Tibial artery (tissue), 4 donors: ENCODE data around the gene TIMMDC1.

ENCODE experiments used
- DNase-seq, 2 donors: peaks; one replicate each; pipeline ENCODE4 v3.0.0-alpha.2; 2019
- H3K27ac ChIP-seq, 2 donors: fragments of 200-600 bp; sonication (generic) in 1 of 2; 1 replicate in 1 of 2; 2 replicates in 1 of 2; pipeline ENCODE4 v1.5.1; 2018 to 2019; ENCODE audit warnings: mild to moderate bottlenecking in 1 of 2
- H3K27me3 ChIP-seq, 2 donors: fragments of 200-600 bp; sonication (generic) in 1 of 2; one replicate each; pipeline versions ENCODE4 v1.5.1 to v1.6.0; 2016 to 2019
- H3K36me3 ChIP-seq, 3 donors: fragments of 200-600 bp; sonication (generic) in 2 of 3; one replicate each; pipeline ENCODE4 v1.5.1; 2016 to 2019; ENCODE audit warnings: mild to moderate bottlenecking in 2 of 3
- H3K4me1 ChIP-seq, 4 donors: fragments of 200-600 bp; sonication (generic) in 2 of 4; 1 replicate in 3 of 4; 2 replicates in 1 of 4; pipeline ENCODE4 v1.5.1; 2016 to 2019
- H3K4me3 ChIP-seq, 2 donors: fragments of 200-600 bp; sonication (generic) in 1 of 2; 1 replicate in 1 of 2; 2 replicates in 1 of 2; pipeline ENCODE4 v1.5.1; 2018 to 2019; ENCODE audit warnings: mild to moderate bottlenecking in 2 of 2
- H3K9me3 ChIP-seq, 3 donors: fragments of 200-600 bp; sonication (generic) in 1 of 3; one replicate each; pipeline ENCODE4 v1.5.1; 2016 to 2019
- intact Hi-C: fragments of 100-400 bp; cut with DNase I; formaldehyde crosslinking; loops from one replicate; pipeline ENCODE4 v1.15.0; 2023; ENCODE audit warnings: low total_unique reads
- TF ChIP-seq, protein P1 (sequence below), 2 experiments: fragments of 200-600 bp in 1 of 2; fragments of 450-650 bp in 1 of 2; IDR thresholded peaks; one replicate each; pipeline ENCODE4 v1.5.1; 2017 to 2019; ENCODE audit warnings: antibody characterized with exemption in 2 of 2, mild to moderate bottlenecking in 1 of 2, moderate library complexity in 1 of 2

TIMMDC1 gene

DNA sequence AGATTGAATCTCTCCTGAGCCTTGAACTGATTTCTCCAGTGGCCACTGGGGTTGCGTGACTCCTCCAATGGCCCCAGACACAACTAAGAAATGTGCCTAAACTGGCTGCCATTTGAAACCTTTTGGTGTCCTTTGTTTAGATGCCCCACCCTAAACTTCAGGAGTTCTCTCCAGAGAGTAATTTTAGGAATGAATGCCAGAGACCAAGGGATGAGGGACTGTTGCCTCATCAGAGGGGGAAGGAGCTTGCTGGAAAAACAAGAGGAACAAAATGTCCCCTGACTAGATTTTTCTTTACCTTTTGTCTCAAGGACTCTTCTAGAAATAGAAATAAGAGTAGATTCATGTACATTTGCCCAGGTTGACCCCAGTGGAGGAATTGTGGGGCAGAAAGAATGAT lies 72.9 kb downstream of the TIMMDC1 start:
- TF ChIP-seq, protein P1, sequence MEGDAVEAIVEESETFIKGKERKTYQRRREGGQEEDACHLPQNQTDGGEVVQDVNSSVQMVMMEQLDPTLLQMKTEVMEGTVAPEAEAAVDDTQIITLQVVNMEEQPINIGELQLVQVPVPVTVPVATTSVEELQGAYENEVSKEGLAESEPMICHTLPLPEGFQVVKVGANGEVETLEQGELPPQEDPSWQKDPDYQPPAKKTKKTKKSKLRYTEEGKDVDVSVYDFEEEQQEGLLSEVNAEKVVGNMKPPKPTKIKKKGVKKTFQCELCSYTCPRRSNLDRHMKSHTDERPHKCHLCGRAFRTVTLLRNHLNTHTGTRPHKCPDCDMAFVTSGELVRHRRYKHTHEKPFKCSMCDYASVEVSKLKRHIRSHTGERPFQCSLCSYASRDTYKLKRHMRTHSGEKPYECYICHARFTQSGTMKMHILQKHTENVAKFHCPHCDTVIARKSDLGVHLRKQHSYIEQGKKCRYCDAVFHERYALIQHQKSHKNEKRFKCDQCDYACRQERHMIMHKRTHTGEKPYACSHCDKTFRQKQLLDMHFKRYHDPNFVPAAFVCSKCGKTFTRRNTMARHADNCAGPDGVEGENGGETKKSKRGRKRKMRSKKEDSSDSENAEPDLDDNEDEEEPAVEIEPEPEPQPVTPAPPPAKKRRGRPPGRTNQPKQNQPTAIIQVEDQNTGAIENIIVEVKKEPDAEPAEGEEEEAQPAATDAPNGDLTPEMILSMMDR (IDR thresholded peaks at IDR 0.05), result no peak
- no peak for DNase-seq
- H3K27me3 ChIP-seq, result peaks cover 0 to 5% of the 10 kb centered on the region in 2 donors
- intact Hi-C loops, result loop anchor here (10.0 kb wide), 1 partner anchor 66 kb away; no protein-coding TSS in a partner anchor
- H3K36me3 ChIP-seq, result no peaks in the 10 kb centered on the region
- H3K4me3 ChIP-seq, result no peak overlapping the region
- H3K27ac ChIP-seq, result no peak overlapping the region
- H3K9me3 ChIP-seq, result no peaks in the 10 kb centered on the region
- H3K4me1 ChIP-seq, result peaks cover 0 to 2% (median 0%) of the 10 kb centered on the region in 4 donors

DNA sequence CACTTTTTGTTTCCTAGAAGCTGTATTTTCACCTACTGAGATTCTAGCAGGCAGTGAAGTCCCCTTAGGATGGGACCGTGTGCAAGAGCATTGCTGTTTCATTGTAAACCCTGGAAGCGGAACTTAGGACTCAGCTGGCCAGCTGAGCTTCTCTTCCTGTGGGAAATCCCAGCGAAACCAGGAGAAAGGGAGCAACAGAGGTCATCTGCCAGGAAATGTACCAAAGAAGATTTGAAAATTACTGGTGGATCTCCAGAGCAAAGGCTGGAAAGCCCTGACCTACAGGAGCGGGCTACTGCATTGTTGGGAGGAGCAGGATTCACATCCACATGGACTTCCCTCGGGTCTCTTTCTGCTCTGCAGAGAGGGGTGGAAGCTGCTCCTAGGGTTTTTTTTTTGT lies 73.3 kb downstream of the TIMMDC1 start:
- no peak for DNase-seq
- no peaks in the 10 kb centered on the region for H3K36me3 ChIP-seq
- H3K4me3 ChIP-seq, result no peak overlapping the region
- TF ChIP-seq, protein P1 (IDR thresholded peaks at IDR 0.05), result no peak
- no peaks in the 10 kb centered on the region for H3K9me3 ChIP-seq
- peaks cover 0 to 2% (median 0%) of the 10 kb centered on the region in 4 donors for H3K4me1 ChIP-seq
- intact Hi-C loops, result loop anchor here (10.0 kb wide), 1 partner anchor 67 kb away; no protein-coding TSS in a partner anchor
- H3K27ac ChIP-seq, result no peak overlapping the region
- H3K27me3 ChIP-seq, result peaks cover 0 to 5% of the 10 kb centered on the region in 2 donors
